Stomach (tissue), 4 donors: ENCODE results near the gene GPBP1L1.

ENCODE experiments used
- CTCF ChIP-seq, 7 experiments: fragments of 450-650 bp in 4 of 7; fragments of 200-600 bp in 3 of 7; sonication (generic) in 3 of 7; IDR thresholded peaks; one replicate each; pipeline ENCODE4 v1.5.1; 2016 to 2019; ENCODE audit warnings: antibody characterized with exemption in 7 of 7, control low read depth in 2 of 7, mild to moderate bottlenecking in 1 of 7
- POLR2A ChIP-seq, 4 donors: fragments of 450-650 bp; IDR thresholded peaks; one replicate each; pipeline ENCODE4 v1.6.1; 2016; ENCODE audit warnings: antibody characterized with exemption in 4 of 4, control low read depth in 2 of 4, mild to moderate bottlenecking in 1 of 4, moderate library complexity in 1 of 4

DNA sequence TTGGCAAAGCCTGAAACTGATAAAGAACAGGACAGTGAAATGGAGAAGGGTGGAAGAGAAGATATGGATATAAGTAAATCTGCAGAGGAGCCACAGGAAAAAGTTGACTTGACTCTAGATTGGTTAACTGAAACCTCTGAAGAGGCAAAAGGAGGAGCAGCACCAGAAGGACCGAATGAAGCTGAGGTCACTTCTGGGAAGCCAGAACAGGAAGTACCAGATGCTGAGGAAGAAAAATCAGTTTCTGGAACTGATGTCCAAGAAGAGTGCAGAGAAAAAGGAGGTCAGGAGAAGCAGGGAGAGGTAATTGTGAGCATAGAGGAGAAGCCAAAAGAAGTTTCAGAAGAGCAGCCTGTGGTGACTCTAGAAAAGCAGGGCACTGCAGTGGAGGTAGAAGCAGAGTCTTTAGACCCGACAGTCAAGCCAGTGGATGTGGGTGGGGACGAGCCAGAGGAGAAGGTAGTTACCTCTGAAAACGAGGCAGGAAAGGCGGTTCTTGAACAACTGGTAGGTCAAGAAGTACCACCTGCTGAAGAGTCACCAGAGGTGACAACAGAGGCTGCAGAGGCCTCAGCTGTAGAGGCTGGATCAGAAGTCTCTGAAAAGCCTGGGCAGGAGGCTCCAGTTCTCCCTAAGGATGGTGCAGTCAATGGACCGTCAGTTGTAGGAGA is 78.8 kb downstream of the GPBP1L1 start:
- TF ChIP-seq POLR2A (IDR thresholded peaks at IDR 0.05) (no peak), CTCF (IDR thresholded peaks at IDR 0.05) (no peak)
